HEK293T (cell line): ENCODE results near the gene RHEB.

Experiments
- BHLHE40 ChIP-seq: fragments of 450-650 bp; IDR thresholded peaks from 2 replicates; pipeline ENCODE4 v1.6.1; 2016; ENCODE audit warnings: mild to moderate bottlenecking, moderate library complexity, borderline replicate concordance
- CTBP1 ChIP-seq: fragments of 450-650 bp; IDR thresholded peaks from 2 replicates; pipeline ENCODE4 v1.6.1; 2016; ENCODE audit warnings: borderline replicate concordance
- ELF4 ChIP-seq: fragments of 450-650 bp; IDR thresholded peaks from 2 replicates; pipeline ENCODE4 v1.6.1; 2017; ENCODE audit warnings: antibody characterized with exemption
- FOXA1 ChIP-seq: fragments of 450-650 bp; IDR thresholded peaks from 2 replicates; pipeline ENCODE4 v1.6.1; 2016; ENCODE audit warnings: mild to moderate bottlenecking
- FOXK2 ChIP-seq: fragments of 450-650 bp; IDR thresholded peaks from 2 replicates; pipeline ENCODE4 v1.6.1; 2016; ENCODE audit warnings: mild to moderate bottlenecking
- FOXM1 ChIP-seq: fragments of 450-650 bp; IDR thresholded peaks from 2 replicates; pipeline ENCODE4 v1.6.1; 2017; ENCODE audit warnings: mild to moderate bottlenecking, borderline replicate concordance
- HDGF ChIP-seq: fragments of 450-650 bp; IDR thresholded peaks from 2 replicates; pipeline ENCODE4 v1.6.1; 2017; ENCODE audit warnings: antibody characterized with exemption, borderline replicate concordance
- L3MBTL2 ChIP-seq: fragments of 450-650 bp; conservative IDR thresholded peaks from 2 replicates; pipeline ENCODE4 v1.6.1; 2016; ENCODE audit warnings: mild to moderate bottlenecking
- NFRKB ChIP-seq: fragments of 450-650 bp; IDR thresholded peaks from 2 replicates; pipeline ENCODE4 v1.6.1; 2016; ENCODE audit warnings: mild to moderate bottlenecking, moderate library complexity
- SP1 ChIP-seq: fragments of 450-650 bp; IDR thresholded peaks from 2 replicates; pipeline ENCODE4 v1.6.1; 2017
- SUZ12 ChIP-seq: fragments of 450-650 bp; IDR thresholded peaks from 2 replicates; pipeline ENCODE4 v1.6.1; 2016; ENCODE audit warnings: mild to moderate bottlenecking
- TARDBP ChIP-seq: fragments of 450-650 bp; IDR thresholded peaks from 2 replicates; pipeline ENCODE4 v1.6.1; 2016
- ZNF384 ChIP-seq: fragments of 450-650 bp; IDR thresholded peaks from 2 replicates; pipeline ENCODE4 v1.6.1; 2016
- TF ChIP-seq, protein P1 (sequence below): fragments of 450-650 bp; IDR thresholded peaks from 2 replicates; pipeline ENCODE4 v1.6.1; 2016

DNA sequence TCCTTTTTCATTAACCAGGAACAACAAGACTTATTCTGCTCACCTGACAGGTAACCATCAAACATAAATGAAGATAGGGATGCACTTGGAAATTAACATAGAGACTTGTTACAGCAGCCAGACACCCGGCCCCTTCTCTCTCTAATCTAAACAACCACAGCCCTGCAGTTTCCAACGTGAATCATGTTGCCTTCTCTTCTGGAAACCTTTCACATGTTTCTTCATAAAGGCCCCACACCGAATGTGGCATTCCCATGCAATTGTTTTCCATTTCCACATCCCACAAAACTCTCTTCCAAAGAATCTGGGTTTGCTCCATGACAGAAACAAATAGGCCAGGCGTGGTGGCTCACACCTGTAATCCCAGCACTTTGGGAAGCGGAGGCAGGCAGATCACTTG lies 94.9 kb downstream of the RHEB start:
- TF ChIP-seq FOXA1 (no peak), BHLHE40 (no peak), SP1 (no peak), HDGF (no peak), ZNF384 (no peak), CTBP1 (no peak), TARDBP (no peak), SUZ12 (no peak), FOXM1 (no peak), FOXK2 (no peak), L3MBTL2 (no peak), NFRKB (no peak), ELF4 (no peak)
- TF ChIP-seq, protein P1, sequence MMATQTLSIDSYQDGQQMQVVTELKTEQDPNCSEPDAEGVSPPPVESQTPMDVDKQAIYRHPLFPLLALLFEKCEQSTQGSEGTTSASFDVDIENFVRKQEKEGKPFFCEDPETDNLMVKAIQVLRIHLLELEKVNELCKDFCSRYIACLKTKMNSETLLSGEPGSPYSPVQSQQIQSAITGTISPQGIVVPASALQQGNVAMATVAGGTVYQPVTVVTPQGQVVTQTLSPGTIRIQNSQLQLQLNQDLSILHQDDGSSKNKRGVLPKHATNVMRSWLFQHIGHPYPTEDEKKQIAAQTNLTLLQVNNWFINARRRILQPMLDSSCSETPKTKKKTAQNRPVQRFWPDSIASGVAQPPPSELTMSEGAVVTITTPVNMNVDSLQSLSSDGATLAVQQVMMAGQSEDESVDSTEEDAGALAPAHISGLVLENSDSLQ: no peak
